Measurements from ENCODE around the gene SLC16A5.
A peak's percentile ranks its signal among the peaks of the same experiment; 100 is the strongest.

Gene SLC16A5

DNA sequence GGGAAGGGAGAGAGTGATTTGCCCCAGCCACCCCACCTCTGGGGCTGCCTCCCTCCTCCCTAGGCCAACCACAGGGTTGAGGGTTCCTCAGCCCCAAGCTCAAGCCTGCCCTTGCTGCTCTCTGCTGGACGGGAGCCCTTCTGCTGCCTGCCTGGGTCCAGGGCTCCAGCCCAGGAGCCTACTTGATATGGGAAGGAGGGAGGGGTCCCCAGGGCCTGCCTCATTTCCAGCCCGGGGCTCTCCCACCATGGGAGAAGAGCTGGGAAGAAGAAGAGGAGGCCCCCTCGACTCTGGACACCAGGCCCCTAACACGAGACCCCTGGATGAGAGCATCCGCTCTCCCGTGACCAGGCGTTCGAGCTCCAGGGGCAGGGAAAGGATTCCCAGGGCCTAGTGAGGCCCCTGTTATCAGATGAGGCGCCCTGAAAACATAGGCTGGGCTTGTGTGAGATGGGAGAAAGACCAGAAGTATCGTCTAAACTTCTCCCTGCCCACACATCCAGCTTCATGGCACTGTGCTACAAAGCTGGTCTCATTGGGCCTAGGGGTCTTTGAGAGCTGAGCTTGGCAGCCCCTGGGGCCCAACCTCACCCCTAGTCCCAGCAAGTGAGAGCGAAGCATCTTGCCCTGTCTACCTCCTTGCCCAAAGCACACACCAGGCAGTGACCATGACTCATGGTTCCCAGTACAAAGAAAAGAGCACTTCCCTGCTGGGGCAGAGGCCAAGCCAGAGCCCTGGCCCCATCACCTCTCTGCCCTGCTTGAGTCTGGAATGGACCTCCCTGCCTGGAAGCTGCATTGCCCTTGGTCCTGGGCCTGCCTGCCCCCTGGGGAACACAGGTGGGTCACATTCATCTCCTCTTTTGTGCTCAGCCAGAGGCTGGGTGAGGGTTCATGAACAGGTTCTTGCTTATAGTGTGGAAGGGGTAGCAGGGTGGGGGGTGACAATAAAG, 987 bp downstream of the SLC16A5 start:
- DNase-seq: no peak

DNA sequence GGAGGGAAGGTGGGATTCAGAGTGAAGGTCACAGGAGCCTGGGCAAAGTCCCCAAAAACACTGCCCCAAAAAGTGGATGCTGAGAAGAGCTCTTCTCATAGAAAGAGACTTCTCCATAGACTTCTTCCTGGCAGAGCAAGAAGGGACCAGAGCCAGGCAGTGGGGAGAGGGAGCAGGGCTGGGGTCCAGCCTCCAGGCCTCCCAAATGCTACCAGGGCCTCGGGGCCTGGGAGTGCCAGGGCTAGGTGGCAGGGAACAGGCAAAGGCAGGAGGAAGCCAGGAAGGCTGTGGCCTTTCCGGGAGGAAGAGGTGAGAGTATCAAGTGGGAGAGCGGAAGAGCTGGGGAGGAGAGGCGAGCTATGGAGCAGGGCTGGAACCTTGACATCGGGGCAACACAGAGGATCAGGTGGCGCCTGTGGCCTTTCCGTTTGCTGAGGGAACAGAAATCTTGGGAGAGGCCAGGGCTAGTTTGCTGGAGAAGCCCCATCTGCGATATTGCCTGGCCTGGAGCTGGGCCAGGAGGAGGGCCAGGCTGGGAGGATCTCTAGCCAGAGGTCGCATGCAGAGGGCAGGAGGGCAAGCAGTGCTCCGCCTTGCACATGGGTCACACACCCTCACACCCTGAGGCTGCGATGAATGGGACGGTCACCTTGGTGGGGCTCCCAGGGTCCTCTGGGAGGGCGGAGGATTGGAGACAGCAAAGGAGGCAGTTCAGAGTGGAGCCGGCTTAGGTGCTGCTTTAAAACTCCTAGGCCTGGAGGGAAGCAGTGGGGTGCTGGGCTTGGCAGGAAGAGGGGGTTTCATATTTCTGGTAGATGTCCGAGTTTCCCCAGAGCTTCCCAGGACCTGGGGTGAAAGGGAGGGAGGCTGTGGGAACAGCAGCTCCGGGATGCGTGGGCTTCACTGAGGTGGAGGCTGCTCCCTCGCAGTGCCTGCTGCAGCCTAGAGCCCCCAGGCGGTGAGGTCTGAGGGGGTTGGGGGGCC, 3.4 kb downstream of the SLC16A5 start:
- DNase-seq: no peak

DNA sequence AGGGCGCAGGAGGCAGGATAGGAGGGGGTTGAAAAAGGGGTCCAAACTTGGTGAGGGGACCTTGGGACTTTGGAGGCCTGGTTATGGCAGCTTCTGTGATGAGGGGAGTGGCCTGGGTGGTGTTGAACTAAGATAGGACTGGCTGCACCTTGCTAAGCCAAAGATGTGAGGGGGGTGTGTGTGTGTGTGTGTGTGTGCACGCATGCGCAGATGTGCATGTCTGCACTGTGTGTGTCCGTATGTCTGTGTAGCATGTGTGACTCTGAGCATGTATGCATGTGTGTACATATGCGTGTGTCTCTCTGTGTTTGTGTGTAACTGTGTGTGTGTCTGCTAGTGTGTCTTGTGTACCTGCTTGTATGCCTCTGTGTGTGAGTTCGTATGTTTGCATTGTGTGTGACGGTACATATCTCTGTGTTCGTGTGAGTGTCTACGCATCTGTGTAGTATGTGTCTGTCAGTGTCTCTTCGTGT, 4.1 kb downstream of the SLC16A5 start:
- DNase-seq: no peak

DNA sequence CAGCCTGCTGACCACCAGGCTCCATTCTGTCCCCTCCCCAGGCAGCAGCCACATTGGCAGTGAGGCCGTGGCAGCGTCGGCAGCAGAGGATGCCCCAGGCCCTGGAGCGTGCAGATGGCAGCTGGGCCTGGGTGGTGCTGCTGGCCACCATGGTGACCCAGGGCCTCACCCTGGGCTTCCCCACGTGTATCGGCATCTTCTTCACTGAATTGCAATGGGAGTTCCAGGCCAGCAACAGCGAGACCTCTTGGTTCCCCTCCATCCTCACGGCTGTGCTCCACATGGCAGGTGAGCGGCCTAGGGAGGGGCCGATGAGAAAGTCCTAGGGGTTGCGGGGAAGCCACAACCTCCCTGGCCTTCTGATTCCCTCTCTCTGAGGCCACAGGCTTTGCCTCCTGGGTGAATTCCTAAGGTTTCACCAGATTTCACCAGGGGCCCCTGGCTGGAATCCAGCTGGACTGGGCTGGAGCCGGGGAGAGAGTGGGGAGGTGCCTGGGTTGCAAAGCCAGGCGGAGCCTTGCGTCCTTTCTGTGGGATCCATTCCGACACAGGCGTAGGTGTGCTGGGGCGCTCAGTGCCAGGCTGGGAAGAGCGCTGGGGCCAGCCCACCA, 5.9 kb downstream of the SLC16A5 start:
- DNase-seq: no peak

DNA sequence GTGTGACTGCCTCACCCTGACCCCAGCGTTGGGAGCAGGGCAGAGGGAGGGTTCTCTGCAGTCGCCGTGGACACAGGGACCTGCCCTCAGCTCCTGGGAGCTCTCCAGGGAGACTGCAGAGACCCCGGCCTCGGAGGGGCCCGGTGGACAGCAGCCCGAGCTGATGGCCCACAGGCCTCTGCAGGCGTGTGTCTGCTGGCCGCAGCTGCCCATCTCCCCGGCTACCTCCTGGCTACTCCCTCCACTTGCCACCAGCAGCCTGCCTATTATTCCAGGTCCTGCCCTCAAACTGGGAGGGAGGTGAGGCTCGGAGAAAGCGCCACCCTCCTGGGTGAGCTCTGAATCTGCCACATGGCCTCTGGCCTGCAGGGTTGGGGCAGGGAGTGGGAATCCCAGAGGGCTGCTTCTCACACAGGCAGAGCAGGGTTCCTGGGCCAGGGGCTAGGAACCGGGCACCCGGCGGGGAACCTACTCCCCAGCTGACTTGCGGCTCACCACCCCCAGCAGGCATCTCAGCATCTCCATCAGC, 7.2 kb downstream of the SLC16A5 start:
- no peak for DNase-seq

DNA sequence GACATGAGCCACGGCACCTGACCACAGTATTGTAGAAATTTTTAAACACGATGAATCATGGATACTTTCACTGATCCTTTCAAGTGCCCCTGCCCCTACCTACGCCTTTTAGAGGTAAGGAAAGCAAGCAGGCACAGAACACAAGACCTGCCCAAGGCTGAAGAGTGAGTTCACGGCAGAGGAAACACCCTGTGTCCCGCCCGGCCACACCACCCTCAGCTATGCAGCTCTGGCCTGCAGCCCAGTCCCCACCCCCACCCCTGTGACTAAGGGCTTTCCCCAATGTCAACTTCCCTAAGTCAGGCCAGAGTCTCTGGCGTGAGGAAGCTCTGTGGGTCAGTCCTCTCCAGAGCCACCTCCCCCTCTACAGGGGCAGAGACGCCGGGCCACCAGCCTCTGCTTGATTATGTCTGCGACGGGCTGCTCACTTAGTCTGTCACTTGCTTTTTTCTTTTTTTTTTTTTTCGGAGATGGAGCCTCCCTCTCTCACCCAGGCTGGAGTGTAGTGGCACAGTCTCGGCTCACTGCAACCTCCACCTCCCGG, 8.4 kb downstream of the SLC16A5 start:
- DNase-seq: no peak

DNA sequence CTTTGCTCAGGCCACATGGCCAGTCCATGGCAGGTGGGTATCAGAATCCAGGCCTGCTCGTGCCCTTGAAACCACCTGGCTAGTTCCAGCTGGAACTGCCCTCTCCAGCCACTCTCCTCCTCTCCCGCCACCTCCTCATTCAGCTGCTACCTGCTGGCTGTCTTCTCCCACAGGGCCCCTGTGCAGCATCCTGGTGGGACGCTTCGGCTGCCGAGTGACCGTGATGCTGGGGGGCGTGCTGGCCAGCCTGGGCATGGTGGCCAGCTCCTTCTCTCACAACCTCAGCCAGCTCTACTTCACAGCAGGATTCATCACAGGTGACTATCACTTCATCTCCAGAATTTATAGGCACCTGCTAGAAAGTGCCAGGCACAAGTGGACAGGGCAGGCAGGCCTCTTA, 10.1 kb downstream of the SLC16A5 start:
- no peak for DNase-seq

DNA sequence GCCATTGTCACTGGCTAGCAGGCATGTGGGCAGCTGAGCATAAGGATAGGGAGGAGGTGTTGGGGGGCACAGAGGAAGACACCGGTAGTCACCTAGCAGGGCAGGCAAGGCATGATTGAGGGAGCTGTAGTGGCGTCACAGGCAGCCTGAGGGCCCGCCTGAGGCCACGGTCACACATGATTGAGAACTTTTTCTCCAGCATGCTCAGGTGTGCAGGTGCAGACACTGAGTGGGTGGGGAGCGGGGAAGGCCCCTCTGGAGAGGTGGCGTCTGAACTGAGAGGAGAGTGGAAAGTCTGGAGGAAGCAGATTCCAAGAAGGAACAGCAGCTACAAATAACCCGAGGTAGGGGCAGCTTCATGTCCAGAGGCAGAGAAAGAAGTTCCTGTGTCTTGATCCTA, 11.1 kb downstream of the SLC16A5 start:
- DNase-seq: no peak

DNA sequence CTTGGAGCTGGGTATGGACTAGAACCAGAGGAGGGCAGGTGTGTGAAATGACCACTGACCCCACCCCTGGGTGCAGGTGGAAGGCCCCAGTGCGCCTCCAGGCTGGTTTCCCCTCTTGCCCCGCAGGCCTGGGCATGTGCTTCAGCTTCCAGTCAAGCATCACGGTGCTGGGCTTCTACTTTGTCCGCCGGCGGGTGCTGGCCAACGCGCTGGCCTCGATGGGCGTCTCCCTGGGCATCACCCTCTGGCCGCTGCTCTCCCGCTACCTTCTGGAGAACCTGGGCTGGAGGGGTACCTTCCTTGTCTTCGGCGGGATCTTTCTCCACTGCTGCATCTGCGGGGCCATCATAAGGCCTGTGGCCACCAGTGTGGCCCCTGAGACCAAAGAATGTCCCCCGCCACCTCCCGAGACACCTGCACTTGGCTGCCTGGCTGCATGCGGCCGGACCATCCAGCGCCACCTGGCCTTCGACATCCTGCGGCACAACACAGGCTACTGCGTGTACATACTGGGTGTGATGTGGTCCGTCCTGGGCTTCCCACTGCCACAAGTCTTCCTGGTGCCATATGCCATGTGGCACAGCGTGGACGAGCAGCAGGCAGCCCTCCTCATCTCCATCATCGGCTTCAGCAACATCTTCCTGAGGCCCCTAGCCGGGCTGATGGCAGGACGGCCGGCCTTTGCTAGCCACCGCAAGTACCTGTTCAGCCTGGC, 12.3 kb downstream of the SLC16A5 start:
- DNase-seq: no peak

DNA sequence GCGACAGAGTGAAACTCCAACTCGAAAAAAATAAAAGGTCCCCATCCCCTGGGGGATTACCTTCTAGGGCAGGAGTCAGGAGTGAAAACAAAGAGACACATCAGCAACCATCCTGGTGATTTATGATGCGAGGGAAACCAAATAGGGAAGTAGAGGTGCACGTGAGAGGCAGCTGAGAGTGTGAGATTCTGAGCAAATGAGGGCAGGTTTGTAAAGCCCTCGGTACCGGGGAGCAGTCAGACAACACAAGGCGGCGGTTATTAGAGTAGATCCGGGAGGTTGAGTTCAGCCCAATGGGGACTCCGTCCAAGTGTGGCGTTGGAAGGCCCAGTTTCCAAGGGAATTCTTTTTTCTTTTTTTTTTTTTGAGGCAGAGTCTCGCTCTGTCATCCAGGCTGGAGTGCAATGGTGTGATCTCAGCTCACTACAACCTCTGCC, 14.6 kb downstream of the SLC16A5 start:
- no peak for DNase-seq

DNA sequence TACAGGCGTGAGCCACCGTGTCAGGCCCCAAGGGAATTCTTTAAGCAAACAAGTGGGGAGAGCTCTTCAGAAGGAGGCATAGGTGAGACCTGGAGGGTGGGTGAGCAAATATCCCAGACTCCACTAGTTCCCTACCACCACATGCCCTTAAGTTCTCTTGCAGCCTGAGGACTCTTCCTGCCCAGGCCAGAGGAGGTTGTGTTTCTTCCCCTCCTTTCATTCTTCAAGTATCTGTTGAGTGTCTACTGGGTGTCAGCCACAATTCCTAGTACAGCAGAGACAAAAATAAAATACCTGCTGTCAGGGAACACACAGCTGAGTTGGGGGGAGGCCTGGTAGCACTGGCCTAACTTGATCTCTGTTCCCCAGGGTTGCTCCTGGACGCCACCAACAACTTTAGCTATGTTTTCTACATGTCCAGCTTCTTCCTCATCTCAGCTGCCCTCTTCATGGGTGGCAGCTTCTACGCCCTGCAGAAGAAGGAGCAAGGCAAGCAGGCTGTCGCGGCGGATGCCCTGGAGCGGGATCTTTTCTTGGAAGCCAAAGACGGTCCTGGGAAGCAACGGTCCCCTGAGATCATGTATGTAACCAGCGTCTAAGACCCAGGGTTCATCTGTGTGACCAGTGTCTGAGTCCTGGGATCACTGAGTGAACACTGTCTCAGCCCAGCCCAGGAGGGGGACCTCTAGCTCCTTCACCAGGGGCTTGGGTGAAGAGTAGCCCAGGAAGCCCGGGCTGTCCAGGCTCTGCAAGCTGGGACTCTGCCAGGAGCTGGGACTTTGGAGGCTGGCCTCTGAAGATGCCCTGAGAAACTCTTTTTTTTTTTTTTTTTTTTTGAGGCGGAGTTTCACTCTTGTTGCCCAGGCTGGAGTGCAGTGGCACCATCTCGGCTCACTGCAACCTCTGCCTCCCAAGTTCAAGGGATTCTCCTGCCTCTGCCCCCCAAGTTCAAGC, 16.1 kb downstream of the SLC16A5 start:
- no peak for DNase-seq

DNA sequence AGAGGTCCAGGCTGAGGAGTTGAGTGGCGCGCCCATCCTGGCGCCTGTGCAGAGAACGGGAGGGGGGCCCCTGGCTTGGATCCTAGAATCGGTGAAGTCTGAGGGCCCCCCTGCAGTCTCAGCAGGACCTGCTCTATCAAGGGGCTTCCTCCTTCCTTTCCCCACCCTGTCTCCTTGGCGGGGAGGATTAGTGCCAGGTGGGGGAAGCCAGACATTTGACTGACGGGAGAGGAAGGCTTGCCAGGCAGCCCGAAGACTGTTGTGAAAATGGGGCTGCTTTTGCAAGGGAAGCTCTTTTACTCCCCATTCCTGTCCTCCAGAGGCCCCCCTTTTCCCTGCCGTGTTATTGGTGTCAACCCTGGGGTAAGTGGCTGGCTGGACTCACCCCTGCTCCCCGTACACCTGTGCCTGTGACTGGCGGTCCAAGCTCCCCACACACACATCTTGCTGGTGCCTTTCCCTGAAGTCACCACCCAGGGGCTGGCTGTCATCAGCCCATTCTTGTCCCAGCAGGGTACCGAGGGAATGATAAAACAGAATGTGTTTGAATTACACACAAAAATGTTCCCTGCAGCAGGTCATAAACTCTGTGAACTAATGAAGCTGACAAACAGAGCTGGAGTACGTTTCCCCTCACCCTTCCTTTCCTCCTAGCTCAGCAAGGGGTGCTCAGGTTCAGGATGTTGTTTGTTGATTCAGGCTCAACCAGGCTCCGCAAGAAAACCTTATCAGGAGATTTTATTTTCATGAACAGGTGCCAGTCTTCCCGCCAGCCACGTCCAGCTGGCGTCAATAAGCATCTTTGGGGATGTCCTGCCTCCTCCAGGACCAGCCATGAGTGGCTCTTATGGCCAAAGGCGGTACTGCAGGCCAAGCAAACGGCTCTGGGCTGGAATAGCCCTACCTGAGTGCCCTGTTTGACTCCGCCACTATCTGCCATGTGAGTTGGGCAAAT, 17.6 kb downstream of the SLC16A5 start:
- peak; percentile 38 to 45 for DNase-seq

DNA sequence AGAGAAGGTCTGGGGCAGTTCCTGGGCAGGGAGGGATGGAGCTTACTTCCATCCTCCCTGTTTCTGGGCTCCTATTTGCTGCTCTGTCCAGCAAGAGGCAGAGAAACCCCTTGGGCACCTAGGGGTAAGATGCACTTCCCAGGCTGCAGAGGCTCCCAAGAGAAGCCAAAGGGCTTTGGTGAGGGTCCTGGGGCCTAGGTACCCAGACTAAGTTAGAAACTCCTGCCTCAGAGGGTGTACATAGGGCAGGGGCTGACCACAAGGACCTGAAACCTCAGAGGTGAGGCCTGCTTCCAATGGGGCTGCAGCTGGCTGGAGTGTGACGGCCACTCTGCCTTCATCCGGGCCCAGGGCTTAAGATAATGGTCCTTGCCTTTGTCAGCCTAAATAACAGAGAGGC, 20.4 kb downstream of the SLC16A5 start:
- no peak for DNase-seq

DNA sequence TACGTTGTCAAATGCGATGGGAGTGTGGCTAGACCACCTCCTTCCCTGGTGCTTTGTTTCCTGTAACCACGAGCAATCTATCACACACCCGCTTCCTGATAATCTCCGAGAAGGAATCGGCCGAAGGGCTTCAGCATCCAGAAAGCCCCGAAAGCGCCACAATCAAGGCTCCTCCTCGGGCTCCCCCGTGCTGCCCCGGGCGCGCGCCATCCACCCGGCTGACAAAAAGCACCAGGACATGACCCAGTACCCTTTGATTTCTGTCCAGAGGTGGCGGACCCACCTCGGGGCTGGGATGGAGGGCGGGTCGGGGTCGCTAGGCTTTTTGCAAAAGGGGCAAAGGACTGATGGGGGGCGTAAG, 21.3 kb downstream of the SLC16A5 start:
- peak in 1 of 2 donors; percentile 36 for DNase-seq

DNA sequence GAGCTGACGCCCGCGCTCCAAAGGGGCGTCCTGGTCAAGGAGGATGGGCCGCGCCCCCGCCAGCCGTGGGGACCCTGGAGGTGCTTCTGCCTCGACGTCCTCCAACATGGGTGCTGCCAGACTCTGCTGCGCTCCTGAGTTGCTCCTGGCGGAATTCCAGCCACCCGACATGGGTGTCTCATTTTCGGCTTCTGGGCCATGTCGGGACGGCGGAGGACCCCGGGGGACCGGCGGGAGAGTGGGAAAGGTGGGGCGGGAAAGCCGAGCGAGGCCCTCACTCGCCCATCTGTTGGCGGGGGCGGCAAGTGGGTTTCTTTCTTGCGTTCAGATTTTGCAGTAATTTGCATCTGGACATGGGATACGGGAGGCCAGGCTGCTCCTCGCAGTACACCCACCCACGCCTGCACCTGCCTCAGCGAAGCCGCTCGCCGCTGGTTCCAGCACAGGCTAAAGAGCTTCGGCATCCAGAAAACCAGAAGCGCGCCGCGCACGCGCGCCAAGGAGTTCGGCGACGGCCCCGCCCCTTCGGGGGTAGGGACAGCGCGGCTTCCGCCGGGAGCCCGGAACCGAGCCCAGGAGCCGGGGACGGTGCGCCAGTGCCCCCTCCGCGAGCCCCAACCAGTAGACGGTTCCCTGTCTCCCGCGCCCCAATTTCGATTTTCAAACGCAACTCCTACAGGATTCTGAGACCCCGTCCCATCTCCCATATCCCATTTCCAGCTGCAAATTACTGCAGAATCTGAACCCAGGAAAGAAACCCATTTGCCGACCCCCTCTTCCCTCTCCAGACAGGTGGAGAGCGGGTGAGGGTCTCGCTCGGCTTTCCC, 21.9 kb downstream of the SLC16A5 start, which contains the start of gene ARMC7:
Gene ARMC7, plus strand, starts transcription at position 563 of the 827 bp plus-strand sequence. CDS start 320 bp downstream, outside the sequence.
- peak; percentile 93 to 96 for DNase-seq

DNA sequence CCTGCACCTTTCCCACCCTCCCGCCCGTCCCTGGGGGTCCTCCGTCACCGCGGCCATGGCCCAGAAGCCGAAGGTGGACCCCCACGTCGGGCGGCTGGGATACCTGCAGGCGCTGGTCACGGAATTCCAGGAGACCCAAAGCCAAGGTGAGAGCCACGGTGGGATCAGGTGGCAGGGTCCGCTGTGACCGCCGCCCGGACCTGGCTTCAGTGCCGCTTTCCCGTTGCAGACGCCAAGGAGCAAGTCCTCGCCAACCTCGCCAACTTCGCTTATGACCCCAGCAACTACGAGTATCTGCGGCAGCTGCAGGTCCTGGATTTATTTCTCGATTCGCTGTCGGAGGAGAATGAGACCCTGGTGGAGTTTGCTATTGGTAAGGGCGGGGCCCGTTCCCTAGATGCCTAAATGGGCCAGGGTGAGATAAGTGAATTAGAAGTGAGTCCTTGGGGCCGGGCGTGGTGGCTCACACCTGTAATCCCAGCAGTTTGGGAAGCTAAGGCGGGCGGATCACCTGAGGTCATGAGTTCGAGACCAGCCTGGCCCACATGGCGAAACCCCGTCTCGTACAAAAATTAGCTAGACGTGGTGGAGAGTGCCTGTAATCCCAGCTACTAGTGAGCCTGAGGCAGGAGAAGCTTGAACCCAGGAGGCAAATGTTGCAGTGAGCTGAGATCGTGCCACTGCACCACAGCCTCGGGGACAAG, 22.6 kb downstream of the SLC16A5 start:
- peak in 1 of 2 donors; percentile 26 for DNase-seq

DNA sequence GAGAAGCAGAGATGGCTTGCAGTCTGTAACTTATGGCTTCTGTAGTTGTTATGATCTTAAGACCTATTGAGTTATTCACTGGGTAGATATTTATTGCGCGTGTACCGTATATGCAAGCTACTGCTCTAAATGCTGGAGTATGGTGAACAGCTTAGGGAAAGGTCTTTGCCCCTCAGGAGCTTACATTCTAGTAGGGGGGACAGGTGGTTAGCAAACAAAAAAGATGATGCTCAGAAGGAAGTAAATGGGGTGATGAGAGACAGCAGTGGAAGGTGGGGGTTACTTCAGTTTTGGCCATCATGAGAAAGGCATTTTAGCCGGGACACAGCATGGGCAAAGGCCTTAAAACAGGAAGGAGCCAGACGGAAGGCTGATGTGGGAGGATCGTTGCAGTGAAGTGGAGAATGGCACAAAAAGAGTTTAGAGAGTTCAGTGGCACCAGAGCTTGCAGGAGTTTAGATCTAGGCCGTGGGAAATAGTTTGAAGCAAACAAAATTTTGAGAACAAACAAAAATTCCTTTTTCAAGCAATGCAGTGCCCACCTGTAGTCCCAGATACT, 24.1 kb downstream of the SLC16A5 start:
- no peak for DNase-seq
